ENCODE results near the gene ZDHHC4.

- TF ChIP-seq POLR2AphosphoS5 (IDR thresholded peaks at IDR 0.05), result no peak
- no peak for TF ChIP-seq CTCF (IDR thresholded peaks at IDR 0.05)
- TF ChIP-seq POLR2A (IDR thresholded peaks at IDR 0.05), result no peak
- TF ChIP-seq EP300 (IDR thresholded peaks at IDR 0.05), result no peak
Measured at GRCh38 chr7:6563936-6564770, 13.1 kb upstream of the ZDHHC4 start.
